Spleen (tissue), 7 donors: ENCODE data around the gene ANKRD10.

Experiments
- CTCF ChIP-seq, 11 experiments: fragments of 200-600 bp in 7 of 11; fragments of 450-650 bp in 4 of 11; sonication (generic) in 4 of 11; IDR thresholded peaks in 8 of 11; conservative IDR thresholded peaks in 3 of 11; 1 replicate in 7 of 11; 2 replicates in 4 of 11; pipeline versions ENCODE4 v1.4.0 to v1.8.0; 2016 to 2021; ENCODE audit warnings: antibody characterized with exemption in 11 of 11, inconsistent platforms in 4 of 11, mild to moderate bottlenecking in 1 of 11
- POLR2A ChIP-seq, 3 donors: fragments of 450-650 bp; IDR thresholded peaks; one replicate each; pipeline ENCODE4 v1.5.1; 2017; ENCODE audit warnings: antibody characterized with exemption in 3 of 3, mild to moderate bottlenecking in 1 of 3
- POLR2AphosphoS5 ChIP-seq, 3 donors: sonication (generic); formaldehyde crosslinking; IDR thresholded peaks; one replicate each; pipeline ENCODE4 v1.5.1; 2017; ENCODE audit warnings: antibody characterized with exemption in 3 of 3
- donor health status: DM: no; HTN: no; CAD: no; lungs with moderate emphysema.
- donor health status: DM: no; HTN: no; CAD: no.
- donor health status: DM: no; HTN: no; CAD: no.

DNA sequence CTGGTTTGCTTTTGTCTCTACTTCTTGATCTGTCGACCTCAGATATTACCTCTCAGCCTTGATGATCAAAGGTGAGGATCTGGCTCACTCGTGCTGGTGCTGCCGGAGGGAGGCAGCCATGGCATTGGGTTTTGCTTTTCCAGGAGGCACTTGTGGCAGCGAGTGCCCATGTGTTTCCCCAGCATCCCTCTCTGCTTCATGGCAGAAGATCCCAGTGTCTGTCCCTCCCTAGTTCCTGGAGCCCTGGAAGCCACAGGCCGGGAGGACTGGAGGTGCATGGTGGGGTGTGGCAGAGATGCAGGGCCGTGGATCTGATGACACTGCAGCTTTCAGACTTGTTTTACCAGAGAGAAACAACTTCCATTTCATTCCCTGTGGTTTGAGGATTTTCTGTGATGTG lies 47.5 kb downstream of the ANKRD10 start:
- TF ChIP-seq CTCF (IDR thresholded peaks at IDR 0.05 in 8 of 11, conservative IDR thresholded peaks at IDR 0.05 in 3 of 11), result no peak
- no peak for TF ChIP-seq POLR2AphosphoS5 (IDR thresholded peaks at IDR 0.05)
- no peak for TF ChIP-seq POLR2A (IDR thresholded peaks at IDR 0.05)
